HepG2 (cell line): ENCODE data around the gene MRPL20. TPM values are rescaled to one million over a fixed set of nuclear protein-coding genes. Genes with fewer than 3 reads are reported as not detected.

Experiments used
- ARHGAP35 ChIP-seq: sonication (generic); formaldehyde crosslinking; IDR thresholded peaks from 2 replicates; pipeline ENCODE4 v1.9.0; 2022; ENCODE audit warnings: mild to moderate bottlenecking, inconsistent platforms, moderate library complexity, missing genetic modification reagents, borderline replicate concordance
- NFKBIZ ChIP-seq: IDR thresholded peaks from 2 replicates; pipeline ENCODE4 v1.6.1; 2018; ENCODE audit warnings: missing genetic modification reagents, missing compliant biosample characterization
- SP5 ChIP-seq: IDR thresholded peaks from 2 replicates; pipeline ENCODE4 v1.6.1; 2016; ENCODE audit warnings: low read depth, borderline replicate concordance
- ZFP41 ChIP-seq: sonication (generic); formaldehyde crosslinking; IDR thresholded peaks from 2 replicates; pipeline ENCODE4 v1.4.0; 2020; ENCODE audit warnings: mild to moderate bottlenecking, missing genetic modification reagents, borderline replicate concordance
- ZNF251 ChIP-seq: sonication (generic); formaldehyde crosslinking; IDR thresholded peaks from 2 replicates; pipeline ENCODE4 v1.9.0; 2021; ENCODE audit warnings: mild to moderate bottlenecking, missing genetic modification reagents
- polyA plus RNA-seq, 8 experiments: library from polyadenylated mRNA; depleted of rRNA in 3 of 8; stranded (reverse) in 7 of 8; unstranded in 1 of 8; fragments of >200 nt; fragmentation: Illumina TruSeq in 4 of 8; extraction: Trizol in 4 of 8; gene quantifications; 2 replicates each; pipeline versions ENCODE4 v1.2.1 to v1.2.3, GENCODE V29; 2011 to 2016; ENCODE audit warnings: low read depth in 4 of 8, missing spikeins in 1 of 8, mixed read lengths in 1 of 8; ENCODE audit not compliant: insufficient read depth in 1 of 8
- total RNA-seq, 5 experiments: library from RNA; depleted of rRNA; stranded (reverse); fragments of >200 nt; fragmentation: Illumina TruSeq; extraction: Trizol; gene quantifications; 2 replicates each; pipeline ENCODE4 v1.2.3, GENCODE V29; 2016; ENCODE audit warnings: low read depth in 1 of 5
- TF ChIP-seq, protein P1 (sequence below): sonication (generic); formaldehyde crosslinking; IDR thresholded peaks from 2 replicates; pipeline ENCODE4 v1.5.1; 2020; ENCODE audit warnings: mild to moderate bottlenecking, missing genetic modification reagents, borderline replicate concordance
- TF ChIP-seq, protein P2 (sequence below): sonication (generic); formaldehyde crosslinking; IDR thresholded peaks from 2 replicates; pipeline ENCODE4 v1.4.0; 2020; ENCODE audit warnings: missing genetic modification reagents
- TF ChIP-seq, protein P3 (sequence below): fragments of 450-650 bp; IDR thresholded peaks from 2 replicates; pipeline ENCODE4 v1.6.1; 2017; ENCODE audit warnings: mild to moderate bottlenecking
- TF ChIP-seq, protein P4 (sequence below): sonication (generic); formaldehyde crosslinking; IDR thresholded peaks from 2 replicates; pipeline ENCODE4 v1.5.1; 2020; ENCODE audit warnings: mild to moderate bottlenecking, missing genetic modification reagents, moderate library complexity
- TF ChIP-seq, protein P5 (sequence below): sonication (generic); formaldehyde crosslinking; IDR thresholded peaks from 2 replicates; pipeline ENCODE4 v1.8.0; 2022; ENCODE audit warnings: mild to moderate bottlenecking, missing genetic modification reagents; ENCODE audit not compliant: insufficient replicate concordance

Gene MRPL20
- total and polyA plus RNA-seq, 2 of the 13 experiments (the other 11 are each of a cell fraction or from before 2014, with no cell fraction given), result 59.2 to 127 TPM

DNA sequence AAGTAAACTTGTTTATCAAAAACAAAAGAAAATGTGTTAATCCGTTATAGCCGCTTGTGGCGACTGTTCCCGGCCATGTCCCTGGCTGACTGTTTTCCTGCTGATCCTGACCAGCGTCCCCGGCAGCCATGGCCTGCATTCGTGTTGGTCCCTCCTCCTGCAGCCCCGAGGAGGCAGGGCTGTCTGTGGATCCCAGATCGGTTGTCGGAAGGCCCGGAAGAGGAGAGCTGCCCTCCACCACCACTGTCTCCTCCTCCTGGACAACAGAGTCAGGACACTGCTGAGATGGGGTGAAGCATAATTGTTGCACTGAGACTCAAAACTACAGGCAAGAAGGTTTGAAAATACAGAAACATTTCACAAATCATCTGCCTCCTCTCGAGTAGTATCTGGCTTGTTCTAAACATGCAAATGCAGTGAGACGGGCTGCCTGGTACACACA lies 45.1 kb downstream of the MRPL20 start (continued):
- TF ChIP-seq, protein P1, sequence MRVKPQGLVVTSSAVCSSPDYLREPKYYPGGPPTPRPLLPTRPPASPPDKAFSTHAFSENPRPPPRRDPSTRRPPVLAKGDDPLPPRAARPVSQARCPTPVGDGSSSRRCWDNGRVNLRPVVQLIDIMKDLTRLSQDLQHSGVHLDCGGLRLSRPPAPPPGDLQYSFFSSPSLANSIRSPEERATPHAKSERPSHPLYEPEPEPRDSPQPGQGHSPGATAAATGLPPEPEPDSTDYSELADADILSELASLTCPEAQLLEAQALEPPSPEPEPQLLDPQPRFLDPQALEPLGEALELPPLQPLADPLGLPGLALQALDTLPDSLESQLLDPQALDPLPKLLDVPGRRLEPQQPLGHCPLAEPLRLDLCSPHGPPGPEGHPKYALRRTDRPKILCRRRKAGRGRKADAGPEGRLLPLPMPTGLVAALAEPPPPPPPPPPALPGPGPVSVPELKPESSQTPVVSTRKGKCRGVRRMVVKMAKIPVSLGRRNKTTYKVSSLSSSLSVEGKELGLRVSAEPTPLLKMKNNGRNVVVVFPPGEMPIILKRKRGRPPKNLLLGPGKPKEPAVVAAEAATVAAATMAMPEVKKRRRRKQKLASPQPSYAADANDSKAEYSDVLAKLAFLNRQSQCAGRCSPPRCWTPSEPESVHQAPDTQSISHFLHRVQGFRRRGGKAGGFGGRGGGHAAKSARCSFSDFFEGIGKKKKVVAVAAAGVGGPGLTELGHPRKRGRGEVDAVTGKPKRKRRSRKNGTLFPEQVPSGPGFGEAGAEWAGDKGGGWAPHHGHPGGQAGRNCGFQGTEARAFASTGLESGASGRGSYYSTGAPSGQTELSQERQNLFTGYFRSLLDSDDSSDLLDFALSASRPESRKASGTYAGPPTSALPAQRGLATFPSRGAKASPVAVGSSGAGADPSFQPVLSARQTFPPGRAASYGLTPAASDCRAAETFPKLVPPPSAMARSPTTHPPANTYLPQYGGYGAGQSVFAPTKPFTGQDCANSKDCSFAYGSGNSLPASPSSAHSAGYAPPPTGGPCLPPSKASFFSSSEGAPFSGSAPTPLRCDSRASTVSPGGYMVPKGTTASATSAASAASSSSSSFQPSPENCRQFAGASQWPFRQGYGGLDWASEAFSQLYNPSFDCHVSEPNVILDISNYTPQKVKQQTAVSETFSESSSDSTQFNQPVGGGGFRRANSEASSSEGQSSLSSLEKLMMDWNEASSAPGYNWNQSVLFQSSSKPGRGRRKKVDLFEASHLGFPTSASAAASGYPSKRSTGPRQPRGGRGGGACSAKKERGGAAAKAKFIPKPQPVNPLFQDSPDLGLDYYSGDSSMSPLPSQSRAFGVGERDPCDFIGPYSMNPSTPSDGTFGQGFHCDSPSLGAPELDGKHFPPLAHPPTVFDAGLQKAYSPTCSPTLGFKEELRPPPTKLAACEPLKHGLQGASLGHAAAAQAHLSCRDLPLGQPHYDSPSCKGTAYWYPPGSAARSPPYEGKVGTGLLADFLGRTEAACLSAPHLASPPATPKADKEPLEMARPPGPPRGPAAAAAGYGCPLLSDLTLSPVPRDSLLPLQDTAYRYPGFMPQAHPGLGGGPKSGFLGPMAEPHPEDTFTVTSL (CRISPR knock-in tag), result no peak
- TF ChIP-seq, protein P2, sequence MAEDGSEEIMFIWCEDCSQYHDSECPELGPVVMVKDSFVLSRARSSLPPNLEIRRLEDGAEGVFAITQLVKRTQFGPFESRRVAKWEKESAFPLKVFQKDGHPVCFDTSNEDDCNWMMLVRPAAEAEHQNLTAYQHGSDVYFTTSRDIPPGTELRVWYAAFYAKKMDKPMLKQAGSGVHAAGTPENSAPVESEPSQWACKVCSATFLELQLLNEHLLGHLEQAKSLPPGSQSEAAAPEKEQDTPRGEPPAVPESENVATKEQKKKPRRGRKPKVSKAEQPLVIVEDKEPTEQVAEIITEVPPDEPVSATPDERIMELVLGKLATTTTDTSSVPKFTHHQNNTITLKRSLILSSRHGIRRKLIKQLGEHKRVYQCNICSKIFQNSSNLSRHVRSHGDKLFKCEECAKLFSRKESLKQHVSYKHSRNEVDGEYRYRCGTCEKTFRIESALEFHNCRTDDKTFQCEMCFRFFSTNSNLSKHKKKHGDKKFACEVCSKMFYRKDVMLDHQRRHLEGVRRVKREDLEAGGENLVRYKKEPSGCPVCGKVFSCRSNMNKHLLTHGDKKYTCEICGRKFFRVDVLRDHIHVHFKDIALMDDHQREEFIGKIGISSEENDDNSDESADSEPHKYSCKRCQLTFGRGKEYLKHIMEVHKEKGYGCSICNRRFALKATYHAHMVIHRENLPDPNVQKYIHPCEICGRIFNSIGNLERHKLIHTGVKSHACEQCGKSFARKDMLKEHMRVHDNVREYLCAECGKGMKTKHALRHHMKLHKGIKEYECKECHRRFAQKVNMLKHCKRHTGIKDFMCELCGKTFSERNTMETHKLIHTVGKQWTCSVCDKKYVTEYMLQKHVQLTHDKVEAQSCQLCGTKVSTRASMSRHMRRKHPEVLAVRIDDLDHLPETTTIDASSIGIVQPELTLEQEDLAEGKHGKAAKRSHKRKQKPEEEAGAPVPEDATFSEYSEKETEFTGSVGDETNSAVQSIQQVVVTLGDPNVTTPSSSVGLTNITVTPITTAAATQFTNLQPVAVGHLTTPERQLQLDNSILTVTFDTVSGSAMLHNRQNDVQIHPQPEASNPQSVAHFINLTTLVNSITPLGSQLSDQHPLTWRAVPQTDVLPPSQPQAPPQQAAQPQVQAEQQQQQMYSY (CRISPR knock-in tag), result no peak
- TF ChIP-seq SP5 (CRISPR knock-in tag), result 0 out of 2 replicates have a peak, but pooled peaks have one; percentile 22
- TF ChIP-seq NFKBIZ, result no peak
- no peak for TF ChIP-seq ZNF251 (CRISPR knock-in tag)
- no peak for TF ChIP-seq ZFP41 (CRISPR knock-in tag)
- TF ChIP-seq, protein P3, sequence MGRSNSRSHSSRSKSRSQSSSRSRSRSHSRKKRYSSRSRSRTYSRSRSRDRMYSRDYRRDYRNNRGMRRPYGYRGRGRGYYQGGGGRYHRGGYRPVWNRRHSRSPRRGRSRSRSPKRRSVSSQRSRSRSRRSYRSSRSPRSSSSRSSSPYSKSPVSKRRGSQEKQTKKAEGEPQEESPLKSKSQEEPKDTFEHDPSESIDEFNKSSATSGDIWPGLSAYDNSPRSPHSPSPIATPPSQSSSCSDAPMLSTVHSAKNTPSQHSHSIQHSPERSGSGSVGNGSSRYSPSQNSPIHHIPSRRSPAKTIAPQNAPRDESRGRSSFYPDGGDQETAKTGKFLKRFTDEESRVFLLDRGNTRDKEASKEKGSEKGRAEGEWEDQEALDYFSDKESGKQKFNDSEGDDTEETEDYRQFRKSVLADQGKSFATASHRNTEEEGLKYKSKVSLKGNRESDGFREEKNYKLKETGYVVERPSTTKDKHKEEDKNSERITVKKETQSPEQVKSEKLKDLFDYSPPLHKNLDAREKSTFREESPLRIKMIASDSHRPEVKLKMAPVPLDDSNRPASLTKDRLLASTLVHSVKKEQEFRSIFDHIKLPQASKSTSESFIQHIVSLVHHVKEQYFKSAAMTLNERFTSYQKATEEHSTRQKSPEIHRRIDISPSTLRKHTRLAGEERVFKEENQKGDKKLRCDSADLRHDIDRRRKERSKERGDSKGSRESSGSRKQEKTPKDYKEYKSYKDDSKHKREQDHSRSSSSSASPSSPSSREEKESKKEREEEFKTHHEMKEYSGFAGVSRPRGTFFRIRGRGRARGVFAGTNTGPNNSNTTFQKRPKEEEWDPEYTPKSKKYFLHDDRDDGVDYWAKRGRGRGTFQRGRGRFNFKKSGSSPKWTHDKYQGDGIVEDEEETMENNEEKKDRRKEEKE, result no peak
- TF ChIP-seq ARHGAP35 (CRISPR knock-in tag), result no peak
- TF ChIP-seq, protein P4, sequence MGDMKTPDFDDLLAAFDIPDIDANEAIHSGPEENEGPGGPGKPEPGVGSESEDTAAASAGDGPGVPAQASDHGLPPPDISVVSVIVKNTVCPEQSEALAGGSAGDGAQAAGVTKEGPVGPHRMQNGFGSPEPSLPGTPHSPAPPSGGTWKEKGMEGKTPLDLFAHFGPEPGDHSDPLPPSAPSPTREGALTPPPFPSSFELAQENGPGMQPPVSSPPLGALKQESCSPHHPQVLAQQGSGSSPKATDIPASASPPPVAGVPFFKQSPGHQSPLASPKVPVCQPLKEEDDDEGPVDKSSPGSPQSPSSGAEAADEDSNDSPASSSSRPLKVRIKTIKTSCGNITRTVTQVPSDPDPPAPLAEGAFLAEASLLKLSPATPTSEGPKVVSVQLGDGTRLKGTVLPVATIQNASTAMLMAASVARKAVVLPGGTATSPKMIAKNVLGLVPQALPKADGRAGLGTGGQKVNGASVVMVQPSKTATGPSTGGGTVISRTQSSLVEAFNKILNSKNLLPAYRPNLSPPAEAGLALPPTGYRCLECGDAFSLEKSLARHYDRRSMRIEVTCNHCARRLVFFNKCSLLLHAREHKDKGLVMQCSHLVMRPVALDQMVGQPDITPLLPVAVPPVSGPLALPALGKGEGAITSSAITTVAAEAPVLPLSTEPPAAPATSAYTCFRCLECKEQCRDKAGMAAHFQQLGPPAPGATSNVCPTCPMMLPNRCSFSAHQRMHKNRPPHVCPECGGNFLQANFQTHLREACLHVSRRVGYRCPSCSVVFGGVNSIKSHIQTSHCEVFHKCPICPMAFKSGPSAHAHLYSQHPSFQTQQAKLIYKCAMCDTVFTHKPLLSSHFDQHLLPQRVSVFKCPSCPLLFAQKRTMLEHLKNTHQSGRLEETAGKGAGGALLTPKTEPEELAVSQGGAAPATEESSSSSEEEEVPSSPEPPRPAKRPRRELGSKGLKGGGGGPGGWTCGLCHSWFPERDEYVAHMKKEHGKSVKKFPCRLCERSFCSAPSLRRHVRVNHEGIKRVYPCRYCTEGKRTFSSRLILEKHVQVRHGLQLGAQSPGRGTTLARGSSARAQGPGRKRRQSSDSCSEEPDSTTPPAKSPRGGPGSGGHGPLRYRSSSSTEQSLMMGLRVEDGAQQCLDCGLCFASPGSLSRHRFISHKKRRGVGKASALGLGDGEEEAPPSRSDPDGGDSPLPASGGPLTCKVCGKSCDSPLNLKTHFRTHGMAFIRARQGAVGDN, result peak; percentile 65
- TF ChIP-seq, protein P5, sequence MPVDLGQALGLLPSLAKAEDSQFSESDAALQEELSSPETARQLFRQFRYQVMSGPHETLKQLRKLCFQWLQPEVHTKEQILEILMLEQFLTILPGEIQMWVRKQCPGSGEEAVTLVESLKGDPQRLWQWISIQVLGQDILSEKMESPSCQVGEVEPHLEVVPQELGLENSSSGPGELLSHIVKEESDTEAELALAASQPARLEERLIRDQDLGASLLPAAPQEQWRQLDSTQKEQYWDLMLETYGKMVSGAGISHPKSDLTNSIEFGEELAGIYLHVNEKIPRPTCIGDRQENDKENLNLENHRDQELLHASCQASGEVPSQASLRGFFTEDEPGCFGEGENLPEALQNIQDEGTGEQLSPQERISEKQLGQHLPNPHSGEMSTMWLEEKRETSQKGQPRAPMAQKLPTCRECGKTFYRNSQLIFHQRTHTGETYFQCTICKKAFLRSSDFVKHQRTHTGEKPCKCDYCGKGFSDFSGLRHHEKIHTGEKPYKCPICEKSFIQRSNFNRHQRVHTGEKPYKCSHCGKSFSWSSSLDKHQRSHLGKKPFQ (CRISPR knock-in tag), result no peak
